HG03039 (cell line): Measurements from ENCODE around the gene ZC3H12D.
"Not testable (repeated sequence)": the region's sequence is repeated elsewhere in the genome, so short reads cannot be mapped to it uniquely, and the experiment has no call there.

Experiments
- ATAC-seq: cut with Tn5 transposase; IDR thresholded peaks from one replicate; pipeline ENCODE4 v1.9.1; 2021; ENCODE audit warnings: mild to moderate bottlenecking, moderate library complexity; ENCODE audit not compliant: unreplicated experiment

The ZC3H12D gene

DNA sequence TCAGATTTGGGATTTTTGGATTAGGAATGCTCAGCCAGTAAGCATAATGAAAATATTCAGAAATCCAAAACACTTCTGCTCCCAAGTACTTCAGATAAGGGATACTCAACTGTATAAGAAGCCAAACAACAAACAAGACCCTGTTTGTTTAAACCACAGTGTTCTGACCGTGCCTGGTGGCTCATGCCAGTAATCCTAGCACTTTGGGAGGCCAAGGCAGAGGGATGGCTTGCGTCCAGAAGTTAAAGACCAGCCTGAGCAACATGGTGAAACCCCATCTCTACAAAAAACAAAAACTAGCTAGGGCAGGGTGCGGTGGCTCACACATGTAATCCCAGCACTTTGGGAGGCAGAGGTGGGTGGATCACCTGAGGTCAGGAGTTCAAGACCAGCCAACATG is 24.6 kb downstream of the ZC3H12D start:
- not testable (repeated sequence) for ATAC-seq

DNA sequence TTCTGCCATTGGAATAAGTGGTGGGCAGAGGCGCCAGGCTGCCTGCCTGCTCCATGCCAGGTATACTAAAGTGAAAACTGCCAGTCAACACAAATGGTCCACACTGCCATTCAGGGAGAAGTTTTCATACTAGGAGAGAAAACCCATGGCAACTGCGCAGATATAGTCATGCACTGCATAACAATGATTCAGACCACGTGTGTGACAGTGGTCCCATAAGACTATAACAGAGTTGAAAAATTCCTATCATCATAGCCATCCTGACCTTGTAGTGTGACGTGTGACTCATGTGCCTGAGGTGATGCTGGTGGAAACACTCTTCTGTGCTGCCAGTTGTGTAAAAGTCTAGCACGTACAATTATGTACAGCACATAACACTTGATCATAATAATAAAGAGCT is 25.1 kb downstream of the ZC3H12D start:
- no peak for ATAC-seq

DNA sequence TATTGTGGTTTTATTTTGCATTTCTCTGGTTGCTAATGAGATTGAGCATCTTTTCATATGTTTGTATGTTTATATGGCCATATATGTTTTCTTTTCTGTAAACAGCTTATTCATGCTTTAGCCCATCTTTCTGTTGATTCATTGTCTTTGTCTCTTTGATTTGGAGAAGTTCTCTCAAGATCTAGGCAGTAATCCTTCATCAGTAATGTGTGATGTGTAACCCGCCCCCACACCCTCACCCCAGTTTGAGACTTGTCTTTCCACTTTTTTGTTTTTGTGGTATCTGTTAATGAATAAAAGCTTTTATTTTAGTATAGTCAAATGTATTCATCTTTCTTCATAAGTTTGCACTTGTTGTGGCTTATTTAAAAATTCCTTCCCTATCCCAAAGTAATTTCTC is 26.0 kb downstream of the ZC3H12D start:
- no peak for ATAC-seq

DNA sequence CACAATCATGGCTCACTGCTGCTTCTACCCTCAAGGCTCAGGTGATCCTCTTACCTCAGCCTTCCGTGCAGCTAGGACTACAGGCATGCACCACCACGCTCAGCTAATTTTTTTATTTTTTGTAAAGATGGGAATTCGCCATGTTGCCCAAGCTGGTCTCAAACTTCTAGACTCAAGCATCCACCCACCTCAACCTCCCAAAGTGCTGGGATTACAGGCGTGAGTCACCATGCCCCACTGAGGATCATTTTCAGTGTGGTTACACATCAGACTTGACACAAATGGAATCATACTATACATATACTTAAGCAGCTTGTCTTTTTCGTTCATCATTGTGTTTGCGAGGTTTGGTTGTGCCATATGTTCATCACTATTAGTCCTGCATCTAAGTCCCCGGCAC is 26.6 kb downstream of the ZC3H12D start:
- no peak for ATAC-seq

DNA sequence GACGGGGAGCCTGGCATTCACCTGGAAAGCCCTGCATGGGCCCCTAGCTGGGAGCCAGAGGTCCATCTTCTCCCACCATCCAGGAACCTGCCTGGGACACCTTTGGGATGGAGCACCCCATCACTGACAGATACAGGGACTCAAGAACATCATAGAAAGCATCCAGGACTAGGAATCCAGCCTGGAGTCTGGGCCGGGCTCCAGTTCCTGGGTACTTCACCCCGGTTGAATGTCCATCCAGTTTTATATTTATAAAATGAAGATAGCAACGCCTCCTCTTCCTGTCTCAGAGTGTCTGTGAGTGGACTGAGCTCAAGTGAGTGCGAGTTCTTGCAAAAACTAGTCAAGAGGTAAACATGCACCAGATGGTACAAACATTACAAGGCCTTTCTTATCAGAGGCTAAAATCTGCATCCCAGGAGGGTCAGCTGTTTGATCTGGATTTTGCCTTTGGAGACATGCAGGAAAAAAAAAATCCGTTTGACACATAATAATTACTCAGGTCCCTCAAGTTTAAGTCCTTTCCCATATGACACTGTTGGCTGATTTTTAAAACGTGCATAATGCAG is 27.4 kb downstream of the ZC3H12D start:
- no peak for ATAC-seq

DNA sequence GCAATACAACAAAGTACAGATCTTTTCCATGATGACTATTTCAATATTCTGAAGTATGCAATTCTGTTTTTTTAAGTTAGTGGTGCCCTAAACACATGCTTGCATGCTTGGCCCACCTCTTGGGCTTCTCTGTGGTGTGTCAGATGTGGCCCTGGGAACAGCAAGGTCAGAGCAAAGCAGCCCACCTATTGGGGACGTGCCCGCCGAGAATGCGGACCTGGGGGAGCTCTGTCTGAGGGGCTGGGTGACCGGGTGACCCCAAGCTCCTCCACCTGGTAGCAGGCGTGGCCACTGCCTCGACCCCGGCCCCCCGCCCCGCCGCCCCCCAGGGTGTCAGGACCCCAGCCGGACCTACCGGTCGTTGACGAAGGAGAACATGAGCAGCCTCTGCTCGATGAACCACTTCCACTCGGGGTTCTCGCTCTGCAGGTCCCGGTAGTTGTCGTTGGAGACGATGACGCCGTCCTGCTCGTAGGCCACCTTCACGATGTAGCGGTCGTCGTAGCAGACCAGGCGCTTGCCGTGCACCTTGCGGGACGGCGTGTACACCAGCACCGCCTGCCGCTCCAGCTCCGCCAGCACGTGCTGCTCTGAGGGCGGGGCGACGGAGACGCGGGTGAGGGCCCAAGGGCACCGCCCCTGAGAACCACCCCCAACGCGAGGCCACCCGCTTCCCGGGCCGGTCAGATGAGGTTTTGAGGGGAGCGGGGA is 28.3 kb downstream of the ZC3H12D start:
- ATAC-seq = no peak

DNA sequence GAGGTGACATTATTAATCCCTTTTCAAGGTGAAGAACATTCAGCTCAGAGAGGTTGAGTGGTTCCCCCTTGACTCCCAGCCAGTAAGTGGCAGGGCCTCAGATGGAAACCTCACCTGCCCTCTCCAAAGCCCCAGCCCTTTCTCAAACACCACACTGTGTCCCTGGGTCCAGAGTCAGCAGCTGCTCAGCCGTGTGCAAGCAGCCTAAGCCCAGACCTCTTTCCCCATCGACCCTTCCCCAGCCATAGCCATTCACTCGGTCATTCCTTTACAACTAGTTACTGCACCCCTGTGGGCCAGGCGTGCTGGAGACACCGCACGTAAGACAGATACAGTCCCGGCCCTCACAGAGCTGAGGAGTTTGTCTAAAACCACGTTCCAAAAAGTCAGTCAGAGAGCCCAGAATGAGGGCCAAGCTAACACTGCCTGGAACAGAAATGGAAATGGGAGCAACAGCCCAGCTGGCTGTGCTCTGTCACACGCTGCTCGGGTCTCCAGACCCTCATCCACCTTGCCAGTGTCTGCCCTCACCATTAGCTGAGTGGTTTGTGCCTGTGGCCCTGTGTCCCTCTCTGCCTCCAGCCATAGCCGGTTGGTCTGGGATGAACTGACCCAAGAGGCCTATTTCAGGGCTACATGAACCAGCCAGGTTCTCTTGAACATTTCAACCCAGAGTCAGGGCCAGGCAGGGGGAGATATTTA is 29.6 kb downstream of the ZC3H12D start:
- no peak for ATAC-seq

DNA sequence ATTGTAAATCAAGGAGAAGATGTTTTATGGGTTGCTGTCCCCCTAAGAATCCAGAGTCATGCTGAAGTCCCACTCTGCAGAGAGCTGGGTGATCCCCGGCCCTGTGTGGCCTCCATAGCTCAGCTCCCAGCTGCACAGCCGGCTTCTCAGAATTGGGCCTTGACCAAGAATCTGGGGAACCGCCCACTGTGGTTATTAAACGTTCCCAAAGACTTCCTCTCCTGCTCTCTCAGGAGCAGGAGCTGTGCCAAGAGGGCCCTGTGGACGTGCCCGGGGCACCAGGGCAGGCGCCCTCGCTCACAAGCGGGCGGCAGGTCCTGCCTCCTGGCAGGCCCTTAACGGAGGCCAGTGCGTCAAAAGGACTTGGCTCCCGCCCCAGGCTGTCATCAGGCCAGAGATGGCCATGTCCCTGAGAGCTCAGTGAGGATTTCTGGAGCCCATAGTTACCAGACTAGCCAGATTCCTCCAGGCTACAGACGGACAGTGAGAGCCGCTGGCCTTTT is 30.4 kb downstream of the ZC3H12D start:
- no peak for ATAC-seq

DNA sequence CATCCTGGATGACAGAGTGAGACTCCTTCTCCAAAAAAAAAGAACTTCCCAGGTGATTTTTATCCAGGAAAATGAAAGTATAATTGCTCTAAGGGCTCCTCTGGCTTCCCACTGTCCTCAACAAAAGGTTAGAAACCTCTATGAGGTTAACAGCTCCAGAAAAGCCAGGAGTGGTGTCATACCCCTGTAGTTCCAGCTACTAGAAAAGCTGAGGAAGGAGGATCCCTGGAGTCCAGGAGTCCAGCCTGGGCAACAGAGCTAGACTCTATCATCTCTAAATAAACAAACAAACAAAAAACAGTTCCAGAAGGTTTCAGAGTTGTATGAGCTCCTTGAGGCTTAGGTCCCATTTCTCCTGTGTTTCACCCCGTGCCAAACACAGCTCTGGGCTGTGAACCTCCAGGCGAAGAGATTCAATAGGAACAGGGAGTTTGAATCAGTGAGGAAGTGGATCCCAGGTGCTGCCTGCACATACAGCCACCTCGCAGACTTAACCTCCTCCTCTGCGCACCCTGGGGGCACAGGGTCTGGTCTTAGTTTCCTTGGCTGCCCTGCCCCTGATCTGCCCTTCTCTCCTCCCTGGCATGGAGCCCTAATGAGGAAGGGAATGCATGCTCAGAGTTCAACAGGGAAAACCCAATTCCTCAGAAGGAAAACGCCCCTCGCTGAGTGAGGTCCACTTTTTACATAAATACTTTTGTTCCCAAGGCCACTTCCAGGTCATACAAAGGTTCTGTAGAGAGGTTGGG is 31.0 kb downstream of the ZC3H12D start:
- no peak for ATAC-seq

DNA sequence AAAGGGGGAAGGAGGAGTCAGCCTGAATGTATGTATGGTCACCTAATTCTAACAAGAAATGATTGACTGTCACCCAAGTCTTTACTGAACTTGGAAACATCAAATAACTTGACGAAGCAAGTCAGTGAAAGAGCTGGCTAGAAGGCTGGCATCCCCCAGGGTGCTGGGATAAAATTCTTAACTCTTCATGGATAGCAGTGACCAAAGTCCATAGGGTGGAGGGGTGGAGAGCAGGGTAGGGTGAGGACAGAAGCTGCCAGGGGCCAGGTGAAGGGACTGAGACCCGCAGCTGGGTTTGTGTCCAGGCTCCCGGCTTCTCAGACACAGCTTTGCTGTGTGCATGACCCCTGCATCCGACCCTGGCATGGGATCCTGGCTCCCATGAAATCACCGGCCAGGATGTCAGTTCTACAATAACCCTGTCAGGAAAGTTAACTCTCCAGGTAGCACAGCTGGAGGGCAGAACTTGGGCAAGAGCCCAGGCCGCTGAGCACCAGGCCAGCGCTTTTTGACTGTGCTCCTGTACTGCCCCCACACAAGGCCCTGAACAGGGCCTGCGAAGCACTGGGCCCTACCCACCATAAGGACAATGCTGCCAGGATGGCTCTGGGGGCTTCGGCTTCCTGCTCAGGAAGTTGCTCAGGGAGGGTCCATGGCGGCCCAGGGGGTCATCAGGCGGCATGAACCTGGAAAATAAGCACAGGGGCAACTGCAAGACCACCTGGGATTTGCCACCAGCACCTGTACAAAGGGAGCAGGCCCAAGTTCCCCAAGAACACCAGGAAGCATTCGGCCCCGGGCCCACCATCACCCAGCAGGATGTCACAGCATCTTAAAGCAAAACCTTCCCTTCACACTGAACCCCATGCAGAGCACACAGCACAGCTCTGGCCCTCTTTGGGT is 32.5 kb downstream of the ZC3H12D start:
- ATAC-seq = no peak

DNA sequence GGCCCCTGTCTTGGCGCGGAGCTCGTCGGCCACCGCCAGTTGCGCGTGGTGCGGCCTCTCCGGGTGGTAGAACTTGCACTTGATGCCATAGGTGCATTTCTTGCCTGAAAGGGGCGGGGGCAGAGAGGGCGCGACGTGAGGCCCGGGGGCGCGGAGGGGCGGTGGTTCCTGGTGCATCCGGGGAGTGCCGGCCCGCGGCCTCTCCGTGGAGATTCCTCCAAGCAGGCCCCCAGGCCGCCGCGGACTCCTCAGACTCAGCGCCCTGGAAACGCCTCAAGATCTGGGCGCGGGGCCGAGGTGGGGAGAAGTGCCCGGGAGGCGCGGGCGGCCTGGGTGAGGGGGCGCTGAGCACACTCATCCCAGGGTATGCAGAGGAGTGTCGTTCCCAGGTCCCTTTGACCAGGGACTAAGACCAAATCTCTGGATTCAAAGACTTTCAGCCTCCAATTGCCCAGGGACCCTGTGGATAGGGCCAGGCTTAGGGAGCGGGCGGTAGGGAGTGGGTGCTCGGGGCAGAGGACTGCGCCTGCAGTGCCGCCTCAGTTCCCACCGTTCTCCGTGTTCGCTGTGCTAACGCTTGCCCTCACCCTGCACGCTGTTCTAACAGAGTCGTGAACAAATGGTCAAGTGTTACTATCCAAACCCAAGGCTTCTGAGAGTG is 33.3 kb downstream of the ZC3H12D start:
- ATAC-seq = no peak

DNA sequence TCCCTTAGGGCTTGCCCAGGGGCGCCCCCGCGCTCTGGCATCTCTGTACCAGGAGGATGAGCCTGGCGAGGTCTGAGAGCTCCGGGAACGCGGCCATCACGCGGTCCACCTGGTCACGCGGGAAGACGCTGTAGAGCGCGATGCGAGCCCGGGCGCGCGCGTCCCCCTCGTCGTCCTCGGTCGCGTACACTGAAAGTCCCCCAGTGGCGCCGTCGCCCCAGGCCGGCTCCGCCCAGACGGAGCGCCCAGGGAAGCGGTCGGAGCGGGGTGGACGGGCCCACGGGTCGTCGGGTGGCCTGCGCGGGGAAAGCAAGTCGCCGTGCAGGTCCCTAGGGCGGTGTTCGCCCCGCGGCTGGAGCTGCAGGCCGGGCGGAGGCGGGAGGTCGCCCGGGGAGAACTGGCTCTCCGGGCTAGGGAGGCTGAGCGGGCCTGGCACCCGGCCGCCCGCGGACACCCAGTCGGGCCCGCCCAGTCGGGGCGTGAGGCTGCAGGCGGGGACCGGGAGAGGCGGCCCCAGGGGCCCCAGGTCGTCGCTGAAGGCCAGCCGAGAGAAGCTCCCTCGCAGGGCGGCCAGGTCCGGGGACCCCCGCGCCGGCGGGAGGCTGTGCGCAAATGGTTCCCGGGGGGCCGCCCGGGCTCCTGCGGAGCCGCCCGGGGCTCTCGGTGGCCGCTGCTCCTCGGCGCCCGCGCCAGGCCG is 34.0 kb downstream of the ZC3H12D start:
- no peak for ATAC-seq

DNA sequence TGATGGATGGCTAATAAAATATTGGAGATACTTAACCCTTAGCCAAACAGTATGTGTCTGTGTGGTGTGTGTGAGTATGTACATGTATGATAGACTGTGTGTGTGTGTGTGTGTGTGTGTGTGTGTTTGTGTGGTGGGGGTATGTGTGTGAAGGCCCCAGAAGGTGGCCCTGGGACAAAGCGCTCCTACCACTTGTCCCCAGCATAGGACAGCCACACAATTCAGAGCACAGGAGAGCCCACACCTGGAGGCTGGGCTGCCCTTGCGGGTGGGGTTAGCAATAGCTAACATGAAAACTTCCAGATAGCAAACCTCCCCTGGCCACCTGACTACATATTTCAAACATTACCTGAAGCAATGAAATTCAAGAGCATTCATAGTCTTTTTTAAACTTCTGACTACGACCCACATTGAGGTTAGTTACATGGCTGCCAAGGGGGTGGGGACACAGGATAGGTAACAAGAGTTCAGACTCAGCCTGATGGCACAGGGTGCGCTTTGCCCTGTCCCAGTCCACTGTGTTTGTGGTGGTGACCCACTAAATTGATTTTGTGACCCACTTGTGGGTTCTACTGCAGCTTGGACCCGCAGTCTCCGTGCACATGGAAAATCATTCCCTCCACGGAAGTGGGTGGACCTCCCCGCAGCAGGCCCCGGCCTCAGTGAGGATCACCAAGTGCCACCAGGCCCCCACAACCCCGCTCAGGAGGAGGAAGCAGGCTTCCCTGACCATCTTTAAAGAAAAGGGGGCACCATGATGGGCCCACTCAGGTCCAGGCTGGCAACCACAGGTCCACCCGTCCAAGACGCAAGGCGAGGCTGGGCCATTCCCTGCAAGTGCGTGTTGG is 34.8 kb downstream of the ZC3H12D start:
- ATAC-seq = no peak

DNA sequence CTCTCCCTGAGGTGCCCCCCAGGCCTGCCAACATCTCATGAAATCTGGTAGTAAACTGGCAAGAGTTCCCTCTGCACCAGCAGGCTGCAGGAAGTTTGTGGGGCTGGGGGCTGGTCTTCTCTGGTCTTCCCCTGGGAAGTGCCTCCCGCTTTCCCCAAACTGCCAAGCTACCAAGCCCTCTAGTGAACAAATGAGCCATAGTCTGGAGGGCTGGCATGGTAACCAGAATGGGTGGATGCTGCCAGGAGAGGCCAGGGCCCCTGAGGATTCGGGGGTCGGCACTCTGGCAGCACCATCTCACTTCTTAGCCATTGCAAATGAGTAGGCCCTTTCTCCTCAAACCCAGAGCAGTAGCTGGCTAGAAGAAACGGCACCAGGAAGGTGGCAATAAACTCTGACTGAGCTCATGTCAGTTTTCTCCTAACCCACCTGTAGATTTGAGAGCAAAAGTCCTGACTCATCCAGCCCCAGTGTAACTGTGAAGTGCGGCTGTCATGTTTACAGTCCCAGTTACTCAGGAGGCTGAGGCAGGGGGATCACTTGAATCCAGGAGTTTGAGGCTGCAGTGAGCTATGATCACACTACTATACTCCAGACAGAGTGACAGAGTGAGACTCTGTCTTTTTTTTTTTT is 35.9 kb downstream of the ZC3H12D start:
- ATAC-seq = no peak

DNA sequence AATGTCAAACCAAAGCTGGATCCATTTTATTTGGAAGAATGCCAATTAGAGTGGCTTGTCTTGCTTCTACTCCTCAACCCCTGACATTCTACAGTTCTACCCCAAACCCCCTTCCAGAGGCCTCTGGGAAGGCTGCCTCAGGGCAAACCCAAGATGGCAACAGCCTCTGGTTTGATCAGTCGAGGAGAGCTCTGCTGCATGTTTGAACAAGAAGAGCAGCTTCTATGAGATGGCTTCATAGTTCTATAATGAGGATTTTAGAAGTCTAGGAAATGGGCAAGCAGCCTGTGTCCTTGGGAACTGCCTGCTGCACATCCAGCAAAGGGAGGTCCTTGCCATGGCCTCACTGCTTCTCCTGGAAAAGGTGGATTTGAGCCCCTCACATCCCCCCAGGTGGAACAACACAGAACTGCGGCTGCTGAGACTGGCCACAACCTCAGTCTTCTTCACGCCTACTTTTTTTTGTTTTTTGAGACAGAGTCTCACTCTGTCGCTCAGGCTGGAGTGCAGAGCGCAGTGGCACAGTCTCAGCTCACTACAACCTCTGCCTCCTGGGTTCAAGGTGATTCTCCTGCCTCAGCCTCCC is 37.9 kb downstream of the ZC3H12D start:
- ATAC-seq = no peak

DNA sequence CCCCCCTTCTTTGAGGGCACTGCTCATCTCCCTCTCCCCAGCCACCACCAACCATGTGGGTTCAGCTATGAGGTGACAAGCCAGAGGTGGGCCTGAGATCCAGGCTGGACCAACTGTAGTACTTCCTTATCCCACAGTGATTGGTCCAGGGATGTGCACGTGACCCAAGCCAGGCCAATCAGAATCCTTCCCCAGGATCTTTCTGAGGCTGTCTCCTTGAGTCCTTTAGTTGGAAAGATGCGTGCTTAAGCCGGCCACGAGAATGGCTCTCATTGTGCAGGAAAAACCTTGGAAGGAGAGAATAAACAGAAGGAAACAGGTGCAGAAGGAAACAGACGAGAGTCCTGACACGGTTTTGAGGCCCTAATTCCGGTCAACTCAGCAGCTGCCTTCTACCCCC is 39.2 kb downstream of the ZC3H12D start:
- ATAC-seq = no peak

DNA sequence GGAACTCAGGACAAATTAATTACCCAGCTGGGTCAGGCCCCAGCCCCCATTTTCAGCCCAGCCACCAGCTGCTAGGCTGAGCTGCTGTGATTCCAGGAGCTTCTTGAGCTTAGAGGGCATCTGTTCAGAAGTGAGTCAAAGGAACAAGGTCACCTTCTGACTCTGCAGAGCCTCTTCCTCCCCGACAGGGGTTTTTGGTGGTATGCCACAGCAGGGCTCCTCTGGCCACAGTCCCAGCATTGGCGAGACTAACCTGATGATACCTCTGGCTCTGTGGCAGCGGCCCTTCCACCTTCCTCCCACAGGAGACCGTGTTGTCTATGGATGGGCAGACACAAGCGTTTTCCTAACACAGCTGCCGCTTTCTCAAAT is 39.7 kb downstream of the ZC3H12D start:
- ATAC-seq = no peak
